ENCODE results near the gene TICAM1.
"Not testable (repeated sequence)": the region's sequence is repeated elsewhere in the genome, so short reads cannot be mapped to it uniquely, and the experiment has no call there.

TICAM1 gene

GRCh38 chr19:4831304-4831978 is at the start of gene TICAM1:
Gene TICAM1, minus strand, starts transcription at chr19:4831712. Its CDS starts 13,335 bp downstream, at chr19:4818377.
- peak; percentile 89 to 90 for DNase-seq

GRCh38 chr19:4879041-4879440 is 47.5 kb upstream of the TICAM1 start:
- DNase-seq, result no peak

GRCh38 chr19:4878491-4878968 is 47.0 kb upstream of the TICAM1 start:
- DNase-seq, result no peak

GRCh38 chr19:4877753-4878490 is 46.4 kb upstream of the TICAM1 start:
- no peak for DNase-seq

- no peak for DNase-seq
These were observed 42.4 kb upstream of the TICAM1 start for GRCh38 chr19:4873930-4874329.

GRCh38 chr19:4871711-4872110 is 40.2 kb upstream of the TICAM1 start:
- DNase-seq, result no peak

GRCh38 chr19:4870025-4870700 is 38.7 kb upstream of the TICAM1 start:
- DNase-seq, result peak in 1 of 2 donors; percentile 70

- no peak for DNase-seq
These were observed 36.8 kb upstream of the TICAM1 start for GRCh38 chr19:4868286-4868834.

- DNase-seq, result peak; percentile 90 to 92
These were observed 36.2 kb upstream of the TICAM1 start, which contains the start of gene PLIN3 for GRCh38 chr19:4867534-4868285. Gene PLIN3, minus strand, starts transcription at chr19:4867667. Its CDS starts 6,273 bp downstream, at chr19:4861394.

GRCh38 chr19:4866595-4867424 is 35.3 kb upstream of the TICAM1 start:
- peak; percentile 57 to 58 for DNase-seq

GRCh38 chr19:4861147-4861546 is 29.6 kb upstream of the TICAM1 start:
- DNase-seq, result no peak

- no peak for DNase-seq
These were observed 28.2 kb upstream of the TICAM1 start for GRCh38 chr19:4859697-4860096.

GRCh38 chr19:4856468-4856867 is 25.0 kb upstream of the TICAM1 start:
- not testable (repeated sequence) for DNase-seq

- not testable (repeated sequence) for DNase-seq
These were observed 22.0 kb upstream of the TICAM1 start for GRCh38 chr19:4853506-4853905.

- DNase-seq, result no peak
These were observed 21.0 kb upstream of the TICAM1 start for GRCh38 chr19:4852484-4852883.

- DNase-seq, result peak; percentile 76
These were observed 20.2 kb upstream of the TICAM1 start for GRCh38 chr19:4851551-4852290.

GRCh38 chr19:4849019-4849418 is 17.5 kb upstream of the TICAM1 start:
- DNase-seq, result no peak

GRCh38 chr19:4847190-4847973 is 15.9 kb upstream of the TICAM1 start:
- no peak for DNase-seq

GRCh38 chr19:4845975-4846374 is 14.5 kb upstream of the TICAM1 start:
- not testable (repeated sequence) for DNase-seq
